ENCODE measurements around the gene CFAP74.

Gene CFAP74

GRCh38 chr1:2049718-2050431, 46.3 kb upstream of the CFAP74 start, which contains the start of gene PRKCZ:
Gene PRKCZ (plus strand): TSS chr1:2050411. CDS start chr1:2050631, 220 bp downstream.
- TF ChIP-seq CTCF (IDR thresholded peaks at IDR 0.05; ENCODE audit: borderline replicate concordance, extremely low read depth, low read length, poor library complexity, severe bottlenecking) (no peak), EZH2 (IDR thresholded peaks at IDR 0.05; ENCODE audit: borderline replicate concordance, low read depth, low read length, severe bottlenecking) (no peak)
- Histone ChIP-seq H3K27me3 (ENCODE audit: insufficient read depth, low read length, poor library complexity) (no peaks in the 10 kb centered on the region), H3K27ac (ENCODE audit: low read length) (no peak within 1 kb of the TSS), H3K9ac (ENCODE audit: low read depth, low read length) (no peak within 1 kb of the TSS), H3K9me3 (ENCODE audit: insufficient read depth, low read length, severe bottlenecking) (no peaks in the 10 kb centered on the region), H3K4me3 (ENCODE audit: low read depth in 1 of 2, low read length in 2 of 2) (no peak within 1 kb of the TSS), H3K36me3 (ENCODE audit: insufficient read depth, low read length) (no peaks in the 10 kb centered on the region), H3K4me2 (ENCODE audit: insufficient read depth, low read length) (no peak within 1 kb of the TSS), H3K4me1 (ENCODE audit: insufficient read depth, low read length) (no peaks in the 10 kb centered on the region), H2AFZ (ENCODE audit: low read depth, low read length) (no peak within 1 kb of the TSS), H3K79me2 (ENCODE audit: insufficient read depth, low read length) (no peaks in the 10 kb centered on the region), H4K20me1 (ENCODE audit: insufficient read depth, low read length) (no peaks in the 10 kb centered on the region; the same call in 1 of the 2 replicates)
- DNase-seq (no peak), ATAC-seq (ENCODE audit: insufficient read depth, low read depth) (no peak)

GRCh38 chr1:2049225-2049717, 45.7 kb upstream of the CFAP74 start:
- Histone ChIP-seq H3K4me3 (ENCODE audit: low read depth in 1 of 2, low read length in 2 of 2) (no peak overlapping the region), H3K27ac (ENCODE audit: low read length) (no peak overlapping the region), H3K4me2 (ENCODE audit: insufficient read depth, low read length) (no peak overlapping the region), H3K36me3 (ENCODE audit: insufficient read depth, low read length) (no peaks in the 10 kb centered on the region), H4K20me1 (ENCODE audit: insufficient read depth, low read length) (no peaks in the 10 kb centered on the region; the same call in 1 of the 2 replicates), H2AFZ (ENCODE audit: low read depth, low read length) (no peak overlapping the region), H3K27me3 (ENCODE audit: insufficient read depth, low read length, poor library complexity) (no peaks in the 10 kb centered on the region), H3K4me1 (ENCODE audit: insufficient read depth, low read length) (no peaks in the 10 kb centered on the region), H3K9ac (ENCODE audit: low read depth, low read length) (no peak overlapping the region), H3K79me2 (ENCODE audit: insufficient read depth, low read length) (no peaks in the 10 kb centered on the region), H3K9me3 (ENCODE audit: insufficient read depth, low read length, severe bottlenecking) (no peaks in the 10 kb centered on the region)
- ATAC-seq (ENCODE audit: insufficient read depth, low read depth) (no peak), DNase-seq (no peak)
- no peak for TF ChIP-seq EZH2 (IDR thresholded peaks at IDR 0.05; ENCODE audit: borderline replicate concordance, low read depth, low read length, severe bottlenecking)
- no peak for TF ChIP-seq CTCF (IDR thresholded peaks at IDR 0.05; ENCODE audit: borderline replicate concordance, extremely low read depth, low read length, poor library complexity, severe bottlenecking)

- Histone ChIP-seq H3K9ac (ENCODE audit: low read depth, low read length) (no peak overlapping the region), H3K27me3 (ENCODE audit: insufficient read depth, low read length, poor library complexity) (no peaks in the 10 kb centered on the region), H3K4me1 (ENCODE audit: insufficient read depth, low read length) (no peaks in the 10 kb centered on the region), H3K9me3 (ENCODE audit: insufficient read depth, low read length, severe bottlenecking) (no peaks in the 10 kb centered on the region), H3K4me2 (ENCODE audit: insufficient read depth, low read length) (no peak overlapping the region), H3K27ac (ENCODE audit: low read length) (no peak overlapping the region), H4K20me1 (ENCODE audit: insufficient read depth, low read length) (no peaks in the 10 kb centered on the region; the same call in 1 of the 2 replicates), H3K36me3 (ENCODE audit: insufficient read depth, low read length) (no peaks in the 10 kb centered on the region), H2AFZ (ENCODE audit: low read depth, low read length) (no peak overlapping the region), H3K79me2 (ENCODE audit: insufficient read depth, low read length) (no peaks in the 10 kb centered on the region), H3K4me3 (ENCODE audit: low read depth in 1 of 2, low read length in 2 of 2) (no peak overlapping the region)
- ATAC-seq (ENCODE audit: insufficient read depth, low read depth) = no peak
- TF ChIP-seq CTCF (IDR thresholded peaks at IDR 0.05; ENCODE audit: borderline replicate concordance, extremely low read depth, low read length, poor library complexity, severe bottlenecking) (no peak), EZH2 (IDR thresholded peaks at IDR 0.05; ENCODE audit: borderline replicate concordance, low read depth, low read length, severe bottlenecking) (no peak)
- no peak for DNase-seq
These were observed 44.5 kb upstream of the CFAP74 start for GRCh38 chr1:2047749-2048729.

Measured in DND-41 (cell line).